Measurements from ENCODE around the gene PIWIL4.

The PIWIL4 gene

DNA sequence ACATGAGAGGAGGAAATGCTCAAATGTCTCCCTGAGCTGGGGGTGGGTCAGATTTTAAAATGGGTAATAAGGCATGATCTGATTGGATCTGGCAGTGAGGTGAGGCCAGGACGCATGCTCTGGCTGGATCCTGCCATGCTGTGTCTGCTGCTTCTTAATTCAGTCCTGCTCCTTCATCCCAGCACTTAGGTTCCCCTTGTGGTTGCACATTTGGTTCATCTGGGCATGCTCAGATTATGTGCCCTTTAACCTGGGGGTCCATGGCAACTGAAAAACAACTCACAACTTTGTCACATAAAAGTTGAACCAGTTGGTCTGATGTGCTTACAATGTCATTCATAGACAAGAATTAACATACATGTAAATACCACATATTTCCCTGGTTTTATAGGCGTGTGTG, 67.9 kb downstream of the PIWIL4 start:
- Histone ChIP-seq H3K79me2 (ENCODE audit: low read length) (no peaks in the 10 kb centered on the region), H3K4me3 (ENCODE audit: low read length) (no peak overlapping the region), H3K4me1 (ENCODE audit: low read length) (no peaks in the 10 kb centered on the region), H3K36me3 (replicated peaks; ENCODE audit: insufficient read depth, low read length) (no peaks in the 10 kb centered on the region), H2AFZ (ENCODE audit: low read length) (no peak overlapping the region), H3K9me2 (replicated peaks; ENCODE audit: insufficient read depth, low read length) (no peaks in the 10 kb centered on the region), H3K4me2 (ENCODE audit: low read depth, low read length) (no peak overlapping the region), H3K27me3 (replicated peaks; ENCODE audit: insufficient read depth, low read length) (no peaks in the 10 kb centered on the region), H3K9me3 (replicated peaks; ENCODE audit: insufficient read depth, low read length) (no peaks in the 10 kb centered on the region), H4K20me1 (ENCODE audit: insufficient read depth, low read length) (no peaks in the 10 kb centered on the region), H3F3A (ENCODE audit: insufficient read depth, low read length) (no peaks in the 10 kb centered on the region), H3K27ac (ENCODE audit: low read length) (no peak overlapping the region), H3K9ac (ENCODE audit: low read length) (no peak overlapping the region)
- DNase-seq, result no peak
- no peak for TF ChIP-seq EZH2 (optimal IDR thresholded peaks at IDR 0.05; ENCODE audit: low read depth, low read length)
- TF ChIP-seq, protein P1, sequence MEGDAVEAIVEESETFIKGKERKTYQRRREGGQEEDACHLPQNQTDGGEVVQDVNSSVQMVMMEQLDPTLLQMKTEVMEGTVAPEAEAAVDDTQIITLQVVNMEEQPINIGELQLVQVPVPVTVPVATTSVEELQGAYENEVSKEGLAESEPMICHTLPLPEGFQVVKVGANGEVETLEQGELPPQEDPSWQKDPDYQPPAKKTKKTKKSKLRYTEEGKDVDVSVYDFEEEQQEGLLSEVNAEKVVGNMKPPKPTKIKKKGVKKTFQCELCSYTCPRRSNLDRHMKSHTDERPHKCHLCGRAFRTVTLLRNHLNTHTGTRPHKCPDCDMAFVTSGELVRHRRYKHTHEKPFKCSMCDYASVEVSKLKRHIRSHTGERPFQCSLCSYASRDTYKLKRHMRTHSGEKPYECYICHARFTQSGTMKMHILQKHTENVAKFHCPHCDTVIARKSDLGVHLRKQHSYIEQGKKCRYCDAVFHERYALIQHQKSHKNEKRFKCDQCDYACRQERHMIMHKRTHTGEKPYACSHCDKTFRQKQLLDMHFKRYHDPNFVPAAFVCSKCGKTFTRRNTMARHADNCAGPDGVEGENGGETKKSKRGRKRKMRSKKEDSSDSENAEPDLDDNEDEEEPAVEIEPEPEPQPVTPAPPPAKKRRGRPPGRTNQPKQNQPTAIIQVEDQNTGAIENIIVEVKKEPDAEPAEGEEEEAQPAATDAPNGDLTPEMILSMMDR (IDR thresholded peaks at IDR 0.05; ENCODE audit: low read length), result no peak
- TF ChIP-seq EZH2phosphoT487 (IDR thresholded peaks at IDR 0.05; ENCODE audit: low read length), result no peak

DNA sequence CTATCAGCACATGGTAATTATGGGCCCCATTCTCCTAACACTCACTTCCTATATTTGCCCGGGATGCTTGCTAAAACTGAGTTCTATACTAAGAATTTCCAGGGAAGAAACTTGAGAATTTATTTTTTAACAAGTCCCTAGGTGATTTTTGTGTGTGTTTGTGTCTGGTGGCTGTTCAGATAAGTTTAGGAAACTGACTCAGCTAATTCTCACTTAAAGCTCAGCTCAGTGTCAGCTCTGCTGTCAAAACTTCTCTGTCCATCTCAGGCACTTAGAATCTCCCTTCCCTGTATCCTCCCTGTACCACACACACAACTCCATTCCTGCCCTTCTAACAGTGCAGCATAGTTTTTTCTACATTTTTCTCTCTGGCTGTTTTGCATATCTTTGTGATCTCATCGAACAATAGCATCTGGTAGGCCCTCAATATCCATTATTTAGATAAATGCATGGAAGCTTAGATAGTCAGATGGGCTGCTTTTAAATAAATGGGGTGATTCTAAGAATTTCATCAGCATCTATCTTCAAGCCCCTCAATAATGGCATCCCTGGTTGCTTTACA, 69.3 kb downstream of the PIWIL4 start:
- no peak for DNase-seq
- Histone ChIP-seq H3K4me1 (ENCODE audit: low read length) (no peaks in the 10 kb centered on the region), H3K36me3 (replicated peaks; ENCODE audit: insufficient read depth, low read length) (no peaks in the 10 kb centered on the region), H3F3A (ENCODE audit: insufficient read depth, low read length) (no peaks in the 10 kb centered on the region), H4K20me1 (ENCODE audit: insufficient read depth, low read length) (no peaks in the 10 kb centered on the region), H3K27ac (ENCODE audit: low read length) (no peak overlapping the region), H3K4me2 (ENCODE audit: low read depth, low read length) (no peak overlapping the region), H3K4me3 (ENCODE audit: low read length) (no peak overlapping the region), H3K9ac (ENCODE audit: low read length) (no peak overlapping the region), H2AFZ (ENCODE audit: low read length) (no peak overlapping the region), H3K79me2 (ENCODE audit: low read length) (no peaks in the 10 kb centered on the region), H3K27me3 (replicated peaks; ENCODE audit: insufficient read depth, low read length) (no peaks in the 10 kb centered on the region), H3K9me2 (replicated peaks; ENCODE audit: insufficient read depth, low read length) (no peaks in the 10 kb centered on the region), H3K9me3 (replicated peaks; ENCODE audit: insufficient read depth, low read length) (no peaks in the 10 kb centered on the region)
- TF ChIP-seq EZH2phosphoT487 (IDR thresholded peaks at IDR 0.05; ENCODE audit: low read length) (no peak), EZH2 (optimal IDR thresholded peaks at IDR 0.05; ENCODE audit: low read depth, low read length) (no peak)
- TF ChIP-seq, protein P1 (IDR thresholded peaks at IDR 0.05; ENCODE audit: low read length), result no peak

DNA sequence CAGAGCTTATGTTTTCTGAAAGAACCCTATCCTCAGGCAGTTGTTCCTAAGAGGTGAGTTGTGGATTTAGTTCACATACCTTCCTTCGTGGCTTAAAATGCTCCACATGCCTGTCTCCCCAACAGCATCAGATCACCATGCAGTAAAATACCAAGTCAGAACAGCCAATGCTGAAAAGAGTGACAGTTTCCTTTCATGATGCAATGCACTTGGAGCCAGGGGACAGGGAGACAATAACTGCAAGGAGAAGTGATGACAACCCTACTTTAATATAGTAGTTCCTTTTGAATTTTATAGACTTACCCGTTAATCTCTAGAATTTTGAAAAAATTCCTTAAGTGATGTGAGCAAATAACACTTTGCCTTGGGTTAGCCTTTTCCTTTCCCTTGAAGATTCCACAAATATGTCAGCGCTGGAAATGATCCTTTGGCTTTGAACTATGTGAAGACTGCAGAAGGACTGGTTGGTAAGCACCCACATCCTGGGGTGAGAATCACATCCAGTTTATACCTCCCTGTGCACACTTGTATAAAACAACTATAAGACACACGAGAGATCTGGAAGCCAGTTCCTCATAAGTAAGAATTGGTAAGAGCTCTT, 71.2 kb downstream of the PIWIL4 start:
- no peaks in the 10 kb centered on the region for H4K20me1 ChIP-seq (ENCODE audit: insufficient read depth, low read length)
- H3K9ac ChIP-seq (ENCODE audit: low read length), result no peak overlapping the region
- TF ChIP-seq EZH2phosphoT487 (IDR thresholded peaks at IDR 0.05; ENCODE audit: low read length) (no peak), EZH2 (optimal IDR thresholded peaks at IDR 0.05; ENCODE audit: low read depth, low read length) (no peak)
- TF ChIP-seq, protein P1 (IDR thresholded peaks at IDR 0.05; ENCODE audit: low read length), result no peak
- H3K27me3 ChIP-seq (replicated peaks; ENCODE audit: insufficient read depth, low read length), result no peaks in the 10 kb centered on the region
- no peaks in the 10 kb centered on the region for H3K4me1 ChIP-seq (ENCODE audit: low read length)
- H3K9me3 ChIP-seq (replicated peaks; ENCODE audit: insufficient read depth, low read length), result no peaks in the 10 kb centered on the region
- H3K79me2 ChIP-seq (ENCODE audit: low read length), result no peaks in the 10 kb centered on the region
- DNase-seq, result no peak
- no peaks in the 10 kb centered on the region for H3F3A ChIP-seq (ENCODE audit: insufficient read depth, low read length)
- peak overlapping the region; percentile 22; the same call in 1 of the 2 replicates for H3K4me2 ChIP-seq (ENCODE audit: low read depth, low read length)
- H3K9me2 ChIP-seq (replicated peaks; ENCODE audit: insufficient read depth, low read length), result no peaks in the 10 kb centered on the region
- H3K27ac ChIP-seq (ENCODE audit: low read length), result no peak overlapping the region
- 0 out of 2 replicates have a peak overlapping the region, but pooled peaks have one; percentile 35 for H2AFZ ChIP-seq (ENCODE audit: low read length)
- no peaks in the 10 kb centered on the region for H3K36me3 ChIP-seq (replicated peaks; ENCODE audit: insufficient read depth, low read length)
- no peak overlapping the region for H3K4me3 ChIP-seq (ENCODE audit: low read length)

Measured in MM.1S (cell line).